ENCODE measurements around the gene PRPSAP2. TPM values are rescaled to one million over a fixed set of nuclear protein-coding genes. Genes with fewer than 3 reads are reported as not detected.

Gene PRPSAP2
- total RNA-seq, 1 experiment from 2014 or later, result 33.6 TPM

GRCh38 chr17:18896146-18896545 lies 38.2 kb downstream of the PRPSAP2 start:
- H3K4me1 Mint-ChIP-seq (ENCODE audit: insufficient read depth, unreplicated experiment), result no peaks in the 10 kb centered on the region
- POLR2A ChIA-PET, result no interaction called here
- H3K36me3 Mint-ChIP-seq (ENCODE audit: insufficient read depth, unreplicated experiment), result peaks cover 79% of the 10 kb centered on the region
- CTCF ChIA-PET, result no interaction called here
- no peak for DNase-seq (ENCODE audit: unreplicated experiment)
- H3K9me3 Mint-ChIP-seq (ENCODE audit: unreplicated experiment), result peaks cover 7% of the 10 kb centered on the region
- BruUV-seq (replicated peaks), result no TSS peak
- no peak for TF ChIP-seq CTCF (IDR thresholded peaks at IDR 0.05; ENCODE audit: unreplicated experiment)
- intact Hi-C loops (cut with micrococcal nuclease), result no loop called here
- H3K27ac Mint-ChIP-seq (ENCODE audit: low read depth, unreplicated experiment), result no peak overlapping the region
- no peak overlapping the region for H3K4me3 Mint-ChIP-seq (ENCODE audit: unreplicated experiment)
- no peaks in the 10 kb centered on the region for H3K27me3 Mint-ChIP-seq (ENCODE audit: insufficient read depth, unreplicated experiment)

DNA sequence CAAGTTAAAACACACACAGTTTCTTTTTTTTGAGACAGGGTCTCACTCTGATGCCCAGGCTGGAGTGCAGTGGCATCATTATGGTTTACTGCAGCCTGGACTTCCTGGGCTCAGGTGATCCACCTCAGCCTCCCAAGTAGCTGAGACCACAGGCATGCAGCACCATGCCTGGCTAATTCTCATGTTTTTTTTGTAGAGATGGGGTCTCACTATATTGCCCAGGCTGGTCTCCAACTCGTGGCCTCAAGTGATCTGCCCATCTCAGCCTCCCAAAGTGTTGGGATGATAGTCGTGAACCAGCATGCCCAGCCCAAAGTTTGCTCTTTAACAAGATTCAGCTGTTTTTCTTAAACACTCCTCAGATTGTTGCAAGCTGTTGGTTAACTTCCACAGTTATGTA lies 39.0 kb downstream of the PRPSAP2 start:
- H3K9me3 Mint-ChIP-seq (ENCODE audit: unreplicated experiment), result peaks cover 7% of the 10 kb centered on the region
- no peak overlapping the region for H3K4me3 Mint-ChIP-seq (ENCODE audit: unreplicated experiment)
- no peaks in the 10 kb centered on the region for H3K4me1 Mint-ChIP-seq (ENCODE audit: insufficient read depth, unreplicated experiment)
- POLR2A ChIA-PET, result interaction anchor here (0.5 to 1.3 kb wide), 3 partner anchors 19 to 632 kb away, joined by 3 read pairs; no protein-coding TSS in a partner anchor
- BruUV-seq (replicated peaks), result no TSS peak
- intact Hi-C loops (cut with micrococcal nuclease), result no loop called here
- DNase-seq (ENCODE audit: unreplicated experiment), result no peak
- H3K27ac Mint-ChIP-seq (ENCODE audit: low read depth, unreplicated experiment), result no peak overlapping the region
- H3K27me3 Mint-ChIP-seq (ENCODE audit: insufficient read depth, unreplicated experiment), result no peaks in the 10 kb centered on the region
- no peak for TF ChIP-seq CTCF (IDR thresholded peaks at IDR 0.05; ENCODE audit: unreplicated experiment)
- CTCF ChIA-PET, result interaction anchor here (0.6 kb wide), 1 partner anchor 727 kb away, joined by 3 read pairs; no protein-coding TSS in a partner anchor
- peaks cover 83% of the 10 kb centered on the region for H3K36me3 Mint-ChIP-seq (ENCODE audit: insufficient read depth, unreplicated experiment)

DNA sequence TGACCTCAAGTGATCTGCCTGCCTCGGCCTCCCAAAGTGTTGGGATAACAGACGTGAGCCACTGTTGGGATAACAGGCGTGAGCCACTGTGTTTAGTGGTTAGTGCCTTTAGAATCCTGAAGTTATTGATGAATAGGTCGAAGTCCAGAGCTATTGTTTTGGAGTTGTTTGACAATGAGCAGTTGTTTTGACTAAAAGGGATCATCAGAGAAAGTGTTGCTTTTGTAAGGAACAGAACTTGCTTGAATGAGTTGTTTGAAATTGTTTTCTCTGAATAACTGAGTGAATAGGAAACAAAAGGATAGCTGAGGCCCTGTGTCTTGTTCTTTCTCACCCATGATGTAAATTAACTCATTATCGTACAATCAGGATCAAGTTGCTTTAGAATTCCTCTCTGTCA lies 46.6 kb downstream of the PRPSAP2 start:
- Mint-ChIP-seq H3K4me1 (ENCODE audit: insufficient read depth, unreplicated experiment) (no peaks in the 10 kb centered on the region), H3K4me3 (ENCODE audit: unreplicated experiment) (no peak overlapping the region), H3K27me3 (ENCODE audit: insufficient read depth, unreplicated experiment) (no peaks in the 10 kb centered on the region), H3K9me3 (ENCODE audit: unreplicated experiment) (no peaks in the 10 kb centered on the region), H3K36me3 (ENCODE audit: insufficient read depth, unreplicated experiment) (peaks cover 78% of the 10 kb centered on the region), H3K27ac (ENCODE audit: low read depth, unreplicated experiment) (no peak overlapping the region)
- CTCF ChIA-PET, result no interaction called here
- POLR2A ChIA-PET, result interaction anchor here (0.7 kb wide), 1 partner anchor 90 kb away, joined by 3 read pairs; no protein-coding TSS in a partner anchor
- TF ChIP-seq CTCF (IDR thresholded peaks at IDR 0.05; ENCODE audit: unreplicated experiment), result no peak
- intact Hi-C loops (cut with micrococcal nuclease), result no loop called here
- BruUV-seq (replicated peaks), result no TSS peak
- DNase-seq (ENCODE audit: unreplicated experiment), result no peak

DNA sequence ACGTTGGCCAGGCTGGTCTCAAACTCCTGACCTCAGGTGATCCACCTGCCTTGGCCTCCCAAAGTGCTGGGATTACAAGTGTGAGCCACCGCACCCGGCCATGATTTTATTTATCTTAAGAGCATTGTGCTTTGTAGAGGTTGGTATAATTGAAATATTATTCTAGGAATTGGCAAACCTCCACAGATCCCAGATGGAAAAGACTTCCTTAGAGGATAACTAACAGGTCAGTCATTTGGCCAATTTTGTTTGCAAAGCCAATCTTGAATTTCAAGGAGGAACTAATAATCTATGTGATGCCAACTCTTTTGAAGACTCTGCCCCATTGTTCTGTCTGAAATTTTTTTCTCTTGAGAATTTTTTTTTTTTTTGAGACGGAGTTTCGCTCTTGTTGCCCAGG lies 47.3 kb downstream of the PRPSAP2 start:
- no peaks in the 10 kb centered on the region for H3K4me1 Mint-ChIP-seq (ENCODE audit: insufficient read depth, unreplicated experiment)
- ChIA-PET CTCF (no interaction called here), POLR2A (no interaction called here)
- H3K27me3 Mint-ChIP-seq (ENCODE audit: insufficient read depth, unreplicated experiment), result no peaks in the 10 kb centered on the region
- no peak for DNase-seq (ENCODE audit: unreplicated experiment)
- no peak for TF ChIP-seq CTCF (IDR thresholded peaks at IDR 0.05; ENCODE audit: unreplicated experiment)
- H3K27ac Mint-ChIP-seq (ENCODE audit: low read depth, unreplicated experiment), result no peak overlapping the region
- H3K9me3 Mint-ChIP-seq (ENCODE audit: unreplicated experiment), result no peaks in the 10 kb centered on the region
- H3K36me3 Mint-ChIP-seq (ENCODE audit: insufficient read depth, unreplicated experiment), result peaks cover 77% of the 10 kb centered on the region
- no peak overlapping the region for H3K4me3 Mint-ChIP-seq (ENCODE audit: unreplicated experiment)
- intact Hi-C loops (cut with micrococcal nuclease), result no loop called here
- no TSS peak for BruUV-seq (replicated peaks)
